ENCODE data around the gene FRS3. TPM values are rescaled to one million over a fixed set of nuclear protein-coding genes. Genes with fewer than 3 reads are reported as not detected.

The FRS3 gene
- total and polyA plus RNA-seq, 2 of the 13 experiments (the other 11 are each of a cell fraction or from before 2014, with no cell fraction given), result 3.0 to 7.4 TPM

DNA sequence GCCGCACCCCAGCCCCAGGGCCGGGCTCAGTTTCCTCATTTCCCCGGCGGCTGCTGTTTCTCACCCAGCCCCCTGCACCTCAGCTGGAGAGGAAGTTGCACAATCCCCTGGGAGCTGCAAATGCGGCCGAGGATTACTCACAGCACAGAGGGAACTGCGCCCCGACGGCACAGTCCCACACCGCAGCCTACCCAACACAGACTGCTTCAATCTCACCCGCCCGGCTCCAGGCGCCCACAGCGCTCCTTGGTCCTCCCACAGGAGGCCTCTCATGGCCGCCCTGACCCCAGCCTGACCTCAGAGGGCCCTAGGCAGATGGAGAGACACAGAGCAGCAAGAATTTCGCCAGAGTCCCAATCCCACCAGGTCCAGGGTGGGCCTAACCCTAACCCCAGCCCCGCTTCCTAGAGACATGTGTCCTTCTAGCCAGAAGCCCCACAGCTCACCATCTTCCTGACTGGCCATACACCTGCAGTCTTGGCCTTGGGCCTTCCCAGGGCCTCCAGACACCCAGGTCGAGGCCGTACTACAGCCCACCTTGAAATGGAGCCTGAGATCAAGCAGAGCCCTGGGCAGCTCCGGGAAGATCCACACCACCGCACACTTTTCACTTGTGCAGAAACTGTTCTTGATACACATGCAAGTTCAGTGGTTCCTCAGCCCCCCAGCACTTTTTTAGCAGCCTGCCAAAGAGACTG is 56.0 kb downstream of the FRS3 start (continued):
- TF ChIP-seq HIVEP1 (CRISPR knock-in tag; IDR thresholded peaks at IDR 0.05), result peak; percentile 75
- no peak for TF ChIP-seq TOE1 (CRISPR knock-in tag; IDR thresholded peaks at IDR 0.05)
- peak; percentile 51 for TF ChIP-seq CTCF (CRISPR knock-in tag; IDR thresholded peaks at IDR 0.05)
- no peak for TF ChIP-seq NR2F2 (IDR thresholded peaks at IDR 0.05; ENCODE audit: borderline replicate concordance, low read depth)
- no peak for TF ChIP-seq PAX8 (CRISPR knock-in tag; IDR thresholded peaks at IDR 0.05; ENCODE audit: borderline replicate concordance)
- peak; percentile 90 for TF ChIP-seq ZNF331 (CRISPR knock-in tag; IDR thresholded peaks at IDR 0.05)
- 0 out of 2 replicates have a peak, but pooled peaks have one; percentile 35 for TF ChIP-seq ZNF644 (CRISPR knock-in tag; IDR thresholded peaks at IDR 0.05; ENCODE audit: low read depth)
- TF ChIP-seq ZNF660 (CRISPR knock-in tag; IDR thresholded peaks at IDR 0.05; ENCODE audit: borderline replicate concordance, low read depth), result no peak
- TF ChIP-seq, protein P1, sequence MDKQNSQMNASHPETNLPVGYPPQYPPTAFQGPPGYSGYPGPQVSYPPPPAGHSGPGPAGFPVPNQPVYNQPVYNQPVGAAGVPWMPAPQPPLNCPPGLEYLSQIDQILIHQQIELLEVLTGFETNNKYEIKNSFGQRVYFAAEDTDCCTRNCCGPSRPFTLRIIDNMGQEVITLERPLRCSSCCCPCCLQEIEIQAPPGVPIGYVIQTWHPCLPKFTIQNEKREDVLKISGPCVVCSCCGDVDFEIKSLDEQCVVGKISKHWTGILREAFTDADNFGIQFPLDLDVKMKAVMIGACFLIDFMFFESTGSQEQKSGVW (CRISPR knock-in tag; IDR thresholded peaks at IDR 0.05; ENCODE audit: borderline replicate concordance), result no peak
- TF ChIP-seq, protein P2, sequence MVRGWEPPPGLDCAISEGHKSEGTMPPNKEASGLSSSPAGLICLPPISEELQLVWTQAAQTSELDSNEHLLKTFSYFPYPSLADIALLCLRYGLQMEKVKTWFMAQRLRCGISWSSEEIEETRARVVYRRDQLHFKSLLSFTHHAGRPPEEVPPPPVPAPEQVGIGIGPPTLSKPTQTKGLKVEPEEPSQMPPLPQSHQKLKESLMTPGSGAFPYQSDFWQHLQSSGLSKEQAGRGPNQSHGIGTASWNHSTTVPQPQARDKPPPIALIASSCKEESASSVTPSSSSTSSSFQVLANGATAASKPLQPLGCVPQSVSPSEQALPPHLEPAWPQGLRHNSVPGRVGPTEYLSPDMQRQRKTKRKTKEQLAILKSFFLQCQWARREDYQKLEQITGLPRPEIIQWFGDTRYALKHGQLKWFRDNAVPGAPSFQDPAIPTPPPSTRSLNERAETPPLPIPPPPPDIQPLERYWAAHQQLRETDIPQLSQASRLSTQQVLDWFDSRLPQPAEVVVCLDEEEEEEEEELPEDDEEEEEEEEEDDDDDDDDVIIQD (CRISPR knock-in tag; IDR thresholded peaks at IDR 0.05; ENCODE audit: low read depth), result 0 out of 2 replicates have a peak, but pooled peaks have one; percentile 36
- TF ChIP-seq GABPB1 (CRISPR knock-in tag; IDR thresholded peaks at IDR 0.05), result peak; percentile 93
- TF ChIP-seq CREB3 (CRISPR knock-in tag; IDR thresholded peaks at IDR 0.05), result no peak
- TF ChIP-seq, protein P3, sequence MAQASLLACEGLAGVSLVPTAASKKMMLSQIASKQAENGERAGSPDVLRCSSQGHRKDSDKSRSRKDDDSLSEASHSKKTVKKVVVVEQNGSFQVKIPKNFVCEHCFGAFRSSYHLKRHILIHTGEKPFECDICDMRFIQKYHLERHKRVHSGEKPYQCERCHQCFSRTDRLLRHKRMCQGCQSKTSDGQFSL (CRISPR knock-in tag; IDR thresholded peaks at IDR 0.05), result no peak
- peak; percentile 20 for TF ChIP-seq SRSF1 (optimal IDR thresholded peaks at IDR 0.05; ENCODE audit: low read depth, low read length)
- TF ChIP-seq, protein P4, sequence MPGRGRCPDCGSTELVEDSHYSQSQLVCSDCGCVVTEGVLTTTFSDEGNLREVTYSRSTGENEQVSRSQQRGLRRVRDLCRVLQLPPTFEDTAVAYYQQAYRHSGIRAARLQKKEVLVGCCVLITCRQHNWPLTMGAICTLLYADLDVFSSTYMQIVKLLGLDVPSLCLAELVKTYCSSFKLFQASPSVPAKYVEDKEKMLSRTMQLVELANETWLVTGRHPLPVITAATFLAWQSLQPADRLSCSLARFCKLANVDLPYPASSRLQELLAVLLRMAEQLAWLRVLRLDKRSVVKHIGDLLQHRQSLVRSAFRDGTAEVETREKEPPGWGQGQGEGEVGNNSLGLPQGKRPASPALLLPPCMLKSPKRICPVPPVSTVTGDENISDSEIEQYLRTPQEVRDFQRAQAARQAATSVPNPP (CRISPR knock-in tag; IDR thresholded peaks at IDR 0.05), result no peak
- TF ChIP-seq RFXAP (CRISPR knock-in tag; IDR thresholded peaks at IDR 0.05; ENCODE audit: borderline replicate concordance), result 0 out of 2 replicates have a peak, but pooled peaks have one; percentile 63
- no peak for TF ChIP-seq SMARCE1 (IDR thresholded peaks at IDR 0.05; ENCODE audit: borderline replicate concordance)
- TF ChIP-seq REL (CRISPR knock-in tag; conservative IDR thresholded peaks at IDR 0.05), result no peak
- TF ChIP-seq ZNF441 (CRISPR knock-in tag; IDR thresholded peaks at IDR 0.05; ENCODE audit: borderline replicate concordance), result no peak
- TF ChIP-seq HES4 (CRISPR knock-in tag; IDR thresholded peaks at IDR 0.05; ENCODE audit: borderline replicate concordance), result no peak
- no peak; the same call in 1 of the 2 replicates for TF ChIP-seq ATAD3A (CRISPR knock-in tag; IDR thresholded peaks at IDR 0.05)
- TF ChIP-seq ZNF550 (CRISPR knock-in tag; IDR thresholded peaks at IDR 0.05; ENCODE audit: borderline replicate concordance), result no peak
- 0 out of 2 replicates have a peak, but pooled peaks have one; percentile 30 for TF ChIP-seq ARNT2 (CRISPR knock-in tag; IDR thresholded peaks at IDR 0.05; ENCODE audit: low read depth)
- TF ChIP-seq RFX1 (IDR thresholded peaks at IDR 0.05), result no peak
